Endometrial microvascular endothelial cells (primary cell): ENCODE results near the gene RPP25L. TPM values are rescaled to one million over a fixed set of nuclear protein-coding genes. Genes with fewer than 3 reads are reported as not detected.

ENCODE experiments used
- total RNA-seq: library from RNA; depleted of rRNA; stranded (reverse); fragments of >200 nt; gene quantifications from one replicate; pipeline ENCODE4 v1.2.3, GENCODE V29; 2015; ENCODE audit errors: inconsistent ontology term

RPP25L gene
- total RNA-seq, 1 donor from 2014 or later: 39.7 TPM

Other genes starting within 250 kb of the RPP25L start
- 10.4 TPM for gene MYORG, start 235.2 kb downstream of the RPP25L start, total RNA-seq
- gene FAM219A, start 153.5 kb downstream of the RPP25L start, total RNA-seq: 22.7 TPM
- not detected for gene DNAI1, start 153.3 kb downstream of the RPP25L start, total RNA-seq
- 0.09 TPM for gene ENHO, start 89.1 kb downstream of the RPP25L start, total RNA-seq
- gene CNTFR, start 22.4 kb downstream of the RPP25L start, total RNA-seq: not detected
- 101 TPM for gene DCTN3, start 8.4 kb upstream of the RPP25L start, total RNA-seq
- gene ARID3C, start 17.0 kb upstream of the RPP25L start, total RNA-seq: 0.09 TPM
- 163 TPM for gene SIGMAR1, start 25.7 kb upstream of the RPP25L start, total RNA-seq
- gene GALT, start 34.6 kb upstream of the RPP25L start, total RNA-seq: 20.5 TPM
- gene IL11RA, start 40.1 kb upstream of the RPP25L start, total RNA-seq: 5.8 TPM
- gene CCL27, start 50.6 kb upstream of the RPP25L start, total RNA-seq: not detected
- gene CCL19, start 79.2 kb upstream of the RPP25L start, total RNA-seq: not detected
- gene CCL21, start 98.0 kb upstream of the RPP25L start, total RNA-seq: not detected